Measurements from ENCODE around the gene IL1RAPL2. TPM values are rescaled to one million over a fixed set of nuclear protein-coding genes. Genes with fewer than 3 reads are reported as not detected.

Gene IL1RAPL2
- total and polyA plus RNA-seq, 2 donors (not counting 3 experiments of a cell fraction or from before 2014, with no cell fraction given) = not detected

DNA sequence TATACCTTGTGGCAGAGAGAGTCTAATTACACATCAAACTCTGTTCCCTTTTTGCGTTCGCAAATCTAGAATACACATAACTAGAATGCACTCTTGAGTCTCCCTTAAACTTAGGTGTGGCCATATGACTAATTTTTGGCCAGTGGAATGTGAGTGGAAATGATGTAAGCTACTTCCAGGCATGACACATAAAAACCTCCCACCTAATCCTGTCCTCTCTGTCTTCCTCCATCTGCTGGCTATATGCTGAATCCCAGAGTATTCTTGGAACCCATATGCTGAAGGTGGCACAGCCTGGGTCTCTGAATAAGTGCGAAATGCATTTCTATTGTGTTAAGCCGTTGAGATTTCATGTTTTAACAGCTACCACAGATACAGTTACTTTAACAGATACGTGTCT, 986.4 kb downstream of the IL1RAPL2 start:
- no TSS peak for BruUV-seq (replicated peaks)
- DNase-seq (ENCODE audit: low read depth, low spot score) = peak; percentile 1
- Histone ChIP-seq H3K9ac (replicated peaks; ENCODE audit: extremely low read depth, insufficient read depth, low read length) (no peak overlapping the region), H2AFZ (ENCODE audit: low read depth, low read length) (no peak overlapping the region), H3K4me1 (ENCODE audit: control insufficient read depth, extremely low read depth, insufficient read depth, low read length) (no peaks in the 10 kb centered on the region), H3K79me2 (ENCODE audit: control insufficient read depth, insufficient read depth, low read length) (no peaks in the 10 kb centered on the region), H3K4me3 (replicated peaks in 1 of 3; ENCODE audit: insufficient read depth in 1 of 3, low read depth in 1 of 3, low read length in 3 of 3) (no peak overlapping the region), H3K9me1 (replicated peaks; ENCODE audit: control insufficient read depth, extremely low read depth, insufficient read depth, low read length) (no peaks in the 10 kb centered on the region), H3K27me3 (ENCODE audit: control insufficient read depth in 2 of 2, insufficient read depth in 2 of 2, low read length in 2 of 2) (no peaks in the 10 kb centered on the region), H3K27ac (ENCODE audit: insufficient read depth, low read depth, low read length) (no peak overlapping the region), H3K4me2 (ENCODE audit: insufficient read depth, low read length) (no peak overlapping the region), H4K20me1 (replicated peaks; ENCODE audit: control insufficient read depth, extremely low read depth, insufficient read depth, low read length) (no peaks in the 10 kb centered on the region), H3K9me3 (replicated peaks; ENCODE audit: control insufficient read depth, insufficient read depth, low read length) (no peaks in the 10 kb centered on the region), H3K36me3 (ENCODE audit: control insufficient read depth in 2 of 2, extremely low read depth in 1 of 2, insufficient read depth in 2 of 2, low read length in 2 of 2) (no peaks in the 10 kb centered on the region)
- ChIA-PET POLR2A (no interaction called here), CTCF (no interaction called here)
- FAIRE-seq = no peak
- dilution Hi-C loops (cut with MboI; ENCODE audit: extremely low pct_ligation_motif_present, low sequenced_read_pairs) (no loop called here), intact Hi-C loops (cut with micrococcal nuclease) (no loop called here)
- no peak for TF ChIP-seq EZH2 (IDR thresholded peaks at IDR 0.05; ENCODE audit: borderline replicate concordance, low read depth, low read length, severe bottlenecking)
- TF ChIP-seq POLR2AphosphoS5 (IDR thresholded peaks at IDR 0.05; ENCODE audit: insufficient read depth, low read depth, low read length) = no peak
- TF ChIP-seq FOS (IDR thresholded peaks at IDR 0.05; ENCODE audit: borderline replicate concordance, insufficient read depth, low read length) = peak; percentile 45

DNA sequence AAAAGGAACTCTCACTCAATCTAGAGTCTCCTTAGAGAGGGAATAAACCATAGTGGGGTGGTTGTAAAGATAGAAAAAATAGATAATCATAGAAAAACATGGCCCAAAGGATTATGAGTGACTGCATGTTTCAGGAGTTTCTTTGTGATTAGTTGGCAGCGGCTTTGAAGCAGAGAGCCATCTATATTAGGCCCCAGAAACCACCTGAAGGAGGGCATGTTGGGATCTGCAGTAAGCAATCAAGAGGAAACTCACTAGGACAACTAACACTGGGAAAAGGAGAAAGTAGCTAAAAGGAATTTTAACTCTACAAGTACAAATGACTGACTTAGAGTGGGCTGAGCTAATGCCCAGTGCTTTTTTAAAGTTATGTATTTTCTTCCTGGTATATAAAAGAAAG, 987.1 kb downstream of the IL1RAPL2 start:
- ChIA-PET CTCF (no interaction called here), POLR2A (no interaction called here)
- Histone ChIP-seq H3K4me3 (replicated peaks in 1 of 3; ENCODE audit: insufficient read depth in 1 of 3, low read depth in 1 of 3, low read length in 3 of 3) (no peak overlapping the region), H3K79me2 (ENCODE audit: control insufficient read depth, insufficient read depth, low read length) (no peaks in the 10 kb centered on the region), H3K27me3 (ENCODE audit: control insufficient read depth in 2 of 2, insufficient read depth in 2 of 2, low read length in 2 of 2) (no peaks in the 10 kb centered on the region), H3K9me1 (replicated peaks; ENCODE audit: control insufficient read depth, extremely low read depth, insufficient read depth, low read length) (no peaks in the 10 kb centered on the region), H3K9me3 (replicated peaks; ENCODE audit: control insufficient read depth, insufficient read depth, low read length) (no peaks in the 10 kb centered on the region), H3K36me3 (ENCODE audit: control insufficient read depth in 2 of 2, extremely low read depth in 1 of 2, insufficient read depth in 2 of 2, low read length in 2 of 2) (no peaks in the 10 kb centered on the region), H2AFZ (ENCODE audit: low read depth, low read length) (no peak overlapping the region), H3K9ac (replicated peaks; ENCODE audit: extremely low read depth, insufficient read depth, low read length) (no peak overlapping the region), H3K4me2 (ENCODE audit: insufficient read depth, low read length) (no peak overlapping the region), H3K27ac (ENCODE audit: insufficient read depth, low read depth, low read length) (no peak overlapping the region), H4K20me1 (replicated peaks; ENCODE audit: control insufficient read depth, extremely low read depth, insufficient read depth, low read length) (no peaks in the 10 kb centered on the region), H3K4me1 (ENCODE audit: control insufficient read depth, extremely low read depth, insufficient read depth, low read length) (no peaks in the 10 kb centered on the region)
- FAIRE-seq = no peak
- no peak for TF ChIP-seq JUN (IDR thresholded peaks at IDR 0.05; ENCODE audit: borderline replicate concordance, insufficient read depth, insufficient read length, low read depth)
- TF ChIP-seq FOS (IDR thresholded peaks at IDR 0.05; ENCODE audit: borderline replicate concordance, insufficient read depth, low read length) = no peak
- TF ChIP-seq EZH2 (IDR thresholded peaks at IDR 0.05; ENCODE audit: borderline replicate concordance, low read depth, low read length, severe bottlenecking) = no peak
- TF ChIP-seq, protein P1, sequence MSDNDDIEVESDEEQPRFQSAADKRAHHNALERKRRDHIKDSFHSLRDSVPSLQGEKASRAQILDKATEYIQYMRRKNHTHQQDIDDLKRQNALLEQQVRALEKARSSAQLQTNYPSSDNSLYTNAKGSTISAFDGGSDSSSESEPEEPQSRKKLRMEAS (IDR thresholded peaks at IDR 0.05; ENCODE audit: insufficient read depth, insufficient read length) = no peak
- TF ChIP-seq GATA2 (IDR thresholded peaks at IDR 0.05; ENCODE audit: insufficient read depth, insufficient read length, low read depth, low read length) = no peak
- no peak for TF ChIP-seq POLR2AphosphoS5 (IDR thresholded peaks at IDR 0.05; ENCODE audit: insufficient read depth, low read depth, low read length)
- TF ChIP-seq, protein P2, sequence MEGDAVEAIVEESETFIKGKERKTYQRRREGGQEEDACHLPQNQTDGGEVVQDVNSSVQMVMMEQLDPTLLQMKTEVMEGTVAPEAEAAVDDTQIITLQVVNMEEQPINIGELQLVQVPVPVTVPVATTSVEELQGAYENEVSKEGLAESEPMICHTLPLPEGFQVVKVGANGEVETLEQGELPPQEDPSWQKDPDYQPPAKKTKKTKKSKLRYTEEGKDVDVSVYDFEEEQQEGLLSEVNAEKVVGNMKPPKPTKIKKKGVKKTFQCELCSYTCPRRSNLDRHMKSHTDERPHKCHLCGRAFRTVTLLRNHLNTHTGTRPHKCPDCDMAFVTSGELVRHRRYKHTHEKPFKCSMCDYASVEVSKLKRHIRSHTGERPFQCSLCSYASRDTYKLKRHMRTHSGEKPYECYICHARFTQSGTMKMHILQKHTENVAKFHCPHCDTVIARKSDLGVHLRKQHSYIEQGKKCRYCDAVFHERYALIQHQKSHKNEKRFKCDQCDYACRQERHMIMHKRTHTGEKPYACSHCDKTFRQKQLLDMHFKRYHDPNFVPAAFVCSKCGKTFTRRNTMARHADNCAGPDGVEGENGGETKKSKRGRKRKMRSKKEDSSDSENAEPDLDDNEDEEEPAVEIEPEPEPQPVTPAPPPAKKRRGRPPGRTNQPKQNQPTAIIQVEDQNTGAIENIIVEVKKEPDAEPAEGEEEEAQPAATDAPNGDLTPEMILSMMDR (IDR thresholded peaks at IDR 0.05; ENCODE audit: extremely low read depth in 1 of 2, insufficient read depth in 1 of 2, low read depth in 1 of 2, low read length in 2 of 2) = no peak
- no peak for TF ChIP-seq MYC (IDR thresholded peaks at IDR 0.05; ENCODE audit: low read depth, low read length)
- no peak for TF ChIP-seq POLR2A (IDR thresholded peaks at IDR 0.05; ENCODE audit: low read depth, low read length)
- dilution Hi-C loops (cut with MboI; ENCODE audit: extremely low pct_ligation_motif_present, low sequenced_read_pairs) = no loop called here
- intact Hi-C loops (cut with micrococcal nuclease) = no loop called here
- BruUV-seq (replicated peaks) = no TSS peak
- DNase-seq (ENCODE audit: low read depth, low spot score) = no peak
